Putamen (tissue), 1 donor: ENCODE data around the gene NCSTN.

ENCODE experiments used
- DNase-seq: peaks from one replicate; pipeline ENCODE4 v3.0.0-alpha.2; 2016; ENCODE audit warnings: low spot score

The NCSTN gene

GRCh38 chr1:160342953-160343869 lies at the start of gene NCSTN, which contains the start of gene COPA:
TSS of gene NCSTN (plus strand) at chr1:160343383. CDS start at chr1:160343397, 14 bp downstream.
TSS of gene COPA (minus strand) at chr1:160343250. CDS start at chr1:160343170, 80 bp downstream.
- peak; percentile 93 for DNase-seq

GRCh38 chr1:160296036-160296435 lies 47.1 kb upstream of the NCSTN start:
- DNase-seq, result no peak

- DNase-seq, result no peak
These were observed 43.0 kb upstream of the NCSTN start for GRCh38 chr1:160300173-160300572.

GRCh38 chr1:160307118-160307791 lies 35.9 kb upstream of the NCSTN start:
- no peak for DNase-seq

- no peak for DNase-seq
These were observed 34.6 kb upstream of the NCSTN start for GRCh38 chr1:160308451-160309184.

GRCh38 chr1:160309185-160309557 lies 34.0 kb upstream of the NCSTN start:
- DNase-seq, result no peak

- no peak for DNase-seq
These were observed 33.6 kb upstream of the NCSTN start for GRCh38 chr1:160309571-160309970.

GRCh38 chr1:160315359-160315758 lies 27.8 kb upstream of the NCSTN start:
- DNase-seq, result no peak

GRCh38 chr1:160322831-160323230 lies 20.4 kb upstream of the NCSTN start:
- DNase-seq, result no peak

- no peak for DNase-seq
These were observed 17.9 kb upstream of the NCSTN start for GRCh38 chr1:160325252-160325651.

GRCh38 chr1:160326418-160326817 lies 16.8 kb upstream of the NCSTN start:
- no peak for DNase-seq

GRCh38 chr1:160328184-160328583 lies 15.0 kb upstream of the NCSTN start:
- peak; percentile 83 for DNase-seq

GRCh38 chr1:160330119-160330518 lies 13.1 kb upstream of the NCSTN start:
- DNase-seq, result no peak

GRCh38 chr1:160332516-160332915 lies 10.7 kb upstream of the NCSTN start:
- DNase-seq, result no peak

- DNase-seq, result no peak
These were observed 4.6 kb upstream of the NCSTN start for GRCh38 chr1:160338580-160338979.

- no peak for DNase-seq
These were observed 3.0 kb upstream of the NCSTN start for GRCh38 chr1:160340146-160340545.

- DNase-seq, result no peak
These were observed 2.3 kb upstream of the NCSTN start for GRCh38 chr1:160340866-160341265.

- DNase-seq, result no peak
These were observed 657 bp upstream of the NCSTN start for GRCh38 chr1:160342526-160342925.

- DNase-seq, result no peak
These were observed 1.1 kb downstream of the NCSTN start for GRCh38 chr1:160344241-160344640.

- no peak for DNase-seq
These were observed 1.8 kb downstream of the NCSTN start for GRCh38 chr1:160344936-160345335.

GRCh38 chr1:160346463-160346862 lies 3.3 kb downstream of the NCSTN start:
- no peak for DNase-seq

- no peak for DNase-seq
These were observed 3.8 kb downstream of the NCSTN start for GRCh38 chr1:160346958-160347357.
